ENCODE measurements around the gene LRRC56. TPM values are rescaled to one million over a fixed set of nuclear protein-coding genes. Genes with fewer than 3 reads are reported as not detected.

LRRC56 gene
- total and polyA plus RNA-seq, 2 of the 13 experiments (the other 11 are each of a cell fraction or from before 2014, with no cell fraction given): 0.11 to 0.29 TPM

DNA sequence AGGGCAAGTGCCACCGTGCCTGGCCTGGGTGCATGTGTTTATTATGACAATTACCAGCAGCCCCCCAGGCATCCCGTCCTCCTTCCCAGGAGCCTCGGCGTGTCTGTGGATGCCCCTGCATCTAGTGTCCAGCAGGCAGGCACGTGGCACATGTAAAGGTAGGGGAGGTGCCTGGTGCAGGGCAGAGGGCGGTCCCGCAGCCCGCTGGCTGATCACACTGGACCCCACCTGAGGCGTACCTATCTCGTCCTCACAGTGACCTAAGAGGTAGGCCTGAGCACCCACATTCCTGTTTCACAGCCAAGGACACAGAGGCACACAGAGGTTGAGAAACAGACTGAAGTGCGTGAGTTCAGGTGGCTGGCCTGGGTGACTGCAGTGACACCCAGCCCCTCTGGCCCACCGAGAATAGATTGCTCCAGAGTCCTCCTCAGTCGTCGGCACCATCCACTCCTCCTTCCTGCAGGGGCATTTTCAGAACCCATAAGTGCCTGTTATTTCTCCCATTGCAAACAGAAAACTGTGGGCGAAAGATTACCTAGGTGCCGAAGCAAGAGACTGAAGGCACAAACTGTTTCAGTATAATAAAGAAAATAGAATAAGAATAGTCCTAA lies 35.9 kb downstream of the LRRC56 start (continued):
- TF ChIP-seq RARA (CRISPR knock-in tag; IDR thresholded peaks at IDR 0.05): peak; percentile 42
- no peak for TF ChIP-seq MBD4 (IDR thresholded peaks at IDR 0.05; ENCODE audit: borderline replicate concordance, low read length)
- no peak for TF ChIP-seq ZNF24 (IDR thresholded peaks at IDR 0.05)
- TF ChIP-seq ZUFSP (CRISPR knock-in tag; IDR thresholded peaks at IDR 0.05; ENCODE audit: borderline replicate concordance): no peak
- 0 out of 2 replicates have a peak, but pooled peaks have one; percentile 26 for TF ChIP-seq ZNF607 (CRISPR knock-in tag; IDR thresholded peaks at IDR 0.05; ENCODE audit: borderline replicate concordance)
- TF ChIP-seq, protein P1, sequence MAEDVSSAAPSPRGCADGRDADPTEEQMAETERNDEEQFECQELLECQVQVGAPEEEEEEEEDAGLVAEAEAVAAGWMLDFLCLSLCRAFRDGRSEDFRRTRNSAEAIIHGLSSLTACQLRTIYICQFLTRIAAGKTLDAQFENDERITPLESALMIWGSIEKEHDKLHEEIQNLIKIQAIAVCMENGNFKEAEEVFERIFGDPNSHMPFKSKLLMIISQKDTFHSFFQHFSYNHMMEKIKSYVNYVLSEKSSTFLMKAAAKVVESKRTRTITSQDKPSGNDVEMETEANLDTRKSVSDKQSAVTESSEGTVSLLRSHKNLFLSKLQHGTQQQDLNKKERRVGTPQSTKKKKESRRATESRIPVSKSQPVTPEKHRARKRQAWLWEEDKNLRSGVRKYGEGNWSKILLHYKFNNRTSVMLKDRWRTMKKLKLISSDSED (CRISPR knock-in tag; IDR thresholded peaks at IDR 0.05): no peak
- no peak for TF ChIP-seq ZNF354B (CRISPR knock-in tag; IDR thresholded peaks at IDR 0.05)
- TF ChIP-seq, protein P2, sequence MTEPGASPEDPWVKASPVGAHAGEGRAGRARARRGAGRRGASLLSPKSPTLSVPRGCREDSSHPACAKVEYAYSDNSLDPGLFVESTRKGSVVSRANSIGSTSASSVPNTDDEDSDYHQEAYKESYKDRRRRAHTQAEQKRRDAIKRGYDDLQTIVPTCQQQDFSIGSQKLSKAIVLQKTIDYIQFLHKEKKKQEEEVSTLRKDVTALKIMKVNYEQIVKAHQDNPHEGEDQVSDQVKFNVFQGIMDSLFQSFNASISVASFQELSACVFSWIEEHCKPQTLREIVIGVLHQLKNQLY (CRISPR knock-in tag; IDR thresholded peaks at IDR 0.05): peak; percentile 80
- no peak for TF ChIP-seq HOXD1 (CRISPR knock-in tag; IDR thresholded peaks at IDR 0.05)
- no peak for TF ChIP-seq ELF4 (CRISPR knock-in tag; IDR thresholded peaks at IDR 0.05; ENCODE audit: borderline replicate concordance)
- TF ChIP-seq ZNF230 (CRISPR knock-in tag; IDR thresholded peaks at IDR 0.05): no peak
- TF ChIP-seq TFE3 (CRISPR knock-in tag; IDR thresholded peaks at IDR 0.05): 0 out of 2 replicates have a peak, but pooled peaks have one; percentile 37
- no peak for TF ChIP-seq DZIP1 (CRISPR knock-in tag; IDR thresholded peaks at IDR 0.05)
- TF ChIP-seq ZNF367 (CRISPR knock-in tag; IDR thresholded peaks at IDR 0.05; ENCODE audit: borderline replicate concordance): no peak
- no peak for TF ChIP-seq ASH2L (IDR thresholded peaks at IDR 0.05; ENCODE audit: insufficient read length, low read depth, low read length)
- no peak for TF ChIP-seq PATZ1 (CRISPR knock-in tag; IDR thresholded peaks at IDR 0.05)
- TF ChIP-seq ZNF121 (CRISPR knock-in tag; IDR thresholded peaks at IDR 0.05): no peak
- TF ChIP-seq ZMYM4 (CRISPR knock-in tag; IDR thresholded peaks at IDR 0.05): no peak
- no peak for TF ChIP-seq CBX2 (IDR thresholded peaks at IDR 0.05; ENCODE audit: low read depth, low read length)
- no peak for TF ChIP-seq CBX2 (CRISPR knock-in tag; IDR thresholded peaks at IDR 0.05; ENCODE audit: low read depth)
- no peak for TF ChIP-seq MATR3 (CRISPR knock-in tag; IDR thresholded peaks at IDR 0.05)
